Endothelial cell of umbilical vein (primary cell): ENCODE data around the gene LPP. TPM values are rescaled to one million over a fixed set of nuclear protein-coding genes. Genes with fewer than 3 reads are reported as not detected.

Source experiments
- BruUV-seq: library from RNA; stranded (reverse); fragments of 400-500 nt; replicated peaks from 2 replicates; lab custom pipeline; 2021; lab: Mats Ljungman, UMichigan
- CTCF ChIA-PET: fragments of 300-600, 350-600 bp; sonication (Branson Sonifier 250); formaldehyde crosslinking; loops from one replicate; lab custom pipeline; 2021; ENCODE audit warnings: antibody characterized with exemption, inconsistent platforms; lab: Charles Lee
- POLR2A ChIA-PET: fragments of 300-600, 350-600 bp; sonication (Branson Sonifier 250); formaldehyde crosslinking; loops from one replicate; lab custom pipeline; 2021; ENCODE audit warnings: antibody characterized with exemption, inconsistent platforms; lab: Charles Lee
- DNase-seq: peaks from one replicate; pipeline ENCODE4 v3.0.0-alpha.2; 2011; ENCODE audit warnings: low read depth, low spot score
- FAIRE-seq: peaks from 2 replicates; lab custom pipeline; 2011; peaks lifted over from hg19 to GRCh38; lab: Jason Lieb, UNC
- H2AFZ ChIP-seq: 2 replicates; pipeline ENCODE4 v1.6.0; 2012; ENCODE audit warnings: low read depth, low read length, control low read depth, inconsistent platforms
- H3K27ac ChIP-seq: 2 replicates; pipeline ENCODE4 v1.5.1; 2011; ENCODE audit warnings: low read depth, mild to moderate bottlenecking, control low read depth, low read length, moderate library complexity; ENCODE audit not compliant: insufficient read depth
- H3K27me3 ChIP-seq, 2 experiments: 2 replicates each; pipeline versions ENCODE4 v1.6.0 to v1.6.1; 2011; ENCODE audit warnings: low read length in 2 of 2, mixed read lengths in 1 of 2; ENCODE audit not compliant: control insufficient read depth in 2 of 2, insufficient read depth in 2 of 2
- H3K36me3 ChIP-seq, 2 experiments: 2 replicates in 1 of 2; 3 replicates in 1 of 2; pipeline ENCODE4 v1.5.1; 2011; ENCODE audit warnings: low read length in 2 of 2, mild to moderate bottlenecking in 1 of 2, moderate library complexity in 1 of 2; ENCODE audit not compliant: control insufficient read depth in 2 of 2, insufficient read depth in 2 of 2; ENCODE audit errors: extremely low read depth in 1 of 2
- H3K4me1 ChIP-seq: 3 replicates; pipeline ENCODE4 v1.5.1; 2011; ENCODE audit warnings: mild to moderate bottlenecking, low read length; ENCODE audit not compliant: control insufficient read depth, insufficient read depth; ENCODE audit errors: extremely low read depth
- H3K4me2 ChIP-seq: 2 replicates; pipeline ENCODE4 v1.6.1; 2011; ENCODE audit warnings: low read length, control low read depth, mixed read lengths; ENCODE audit not compliant: insufficient read depth
- H3K4me3 ChIP-seq, 3 experiments: fragments of 200-600 bp in 1 of 3; sonication (generic), shearing (Covaris generic) in 1 of 3; replicated peaks in 1 of 3; 2 replicates each; pipeline ENCODE4 v1.5.1; 2011 to 2016; ENCODE audit warnings: control low read depth in 3 of 3, low read length in 3 of 3, mild to moderate bottlenecking in 2 of 3, inconsistent platforms in 1 of 3, low read depth in 1 of 3, moderate library complexity in 1 of 3; ENCODE audit not compliant: insufficient read depth in 1 of 3
- H3K79me2 ChIP-seq: 2 replicates; pipeline ENCODE4 v1.6.0; 2012; ENCODE audit warnings: low read length, inconsistent platforms; ENCODE audit not compliant: control insufficient read depth, insufficient read depth
- H3K9ac ChIP-seq: replicated peaks from 2 replicates; pipeline ENCODE3; 2011; ENCODE audit warnings: low read length, control low read depth; ENCODE audit not compliant: insufficient read depth; ENCODE audit errors: extremely low read depth
- H3K9me1 ChIP-seq: replicated peaks from 3 replicates; pipeline ENCODE4 v1.6.0; 2011; ENCODE audit warnings: mild to moderate bottlenecking, low read length; ENCODE audit not compliant: control insufficient read depth, insufficient read depth; ENCODE audit errors: extremely low read depth
- H3K9me3 ChIP-seq: replicated peaks from 2 replicates; pipeline ENCODE4 v1.5.1; 2012; ENCODE audit warnings: low read length, inconsistent platforms; ENCODE audit not compliant: control insufficient read depth, insufficient read depth
- H4K20me1 ChIP-seq: replicated peaks from 2 replicates; pipeline ENCODE3; 2011; ENCODE audit warnings: mild to moderate bottlenecking, low read length; ENCODE audit not compliant: control insufficient read depth, insufficient read depth; ENCODE audit errors: extremely low read depth
- CTCF ChIP-seq, 2 donors: IDR thresholded peaks; 1 replicate in 1 of 2; 2 replicates in 1 of 2; pipeline ENCODE4 v1.5.1; 2011; ENCODE audit warnings: low read length in 2 of 2, mild to moderate bottlenecking in 2 of 2, moderate library complexity in 2 of 2, control low read depth in 1 of 2, inconsistent platforms in 1 of 2, low read depth in 1 of 2; ENCODE audit not compliant: insufficient read depth in 1 of 2; ENCODE audit errors: extremely low read depth in 1 of 2
- EZH2 ChIP-seq: IDR thresholded peaks from 2 replicates; pipeline ENCODE4 v1.6.1; 2012; ENCODE audit warnings: borderline replicate concordance, low read depth, mild to moderate bottlenecking, moderate library complexity, low read length, inconsistent platforms; ENCODE audit not compliant: severe bottlenecking
- FOS ChIP-seq: IDR thresholded peaks from 2 replicates; pipeline ENCODE4 v1.6.1; 2011; ENCODE audit warnings: mild to moderate bottlenecking, low read length, moderate library complexity, borderline replicate concordance; ENCODE audit not compliant: insufficient read depth
- GATA2 ChIP-seq: IDR thresholded peaks from 2 replicates; pipeline ENCODE4 v1.7.0; 2011; ENCODE audit warnings: low read depth, mild to moderate bottlenecking, moderate library complexity, mixed read lengths, low read length; ENCODE audit not compliant: insufficient read length, insufficient read depth
- JUN ChIP-seq: IDR thresholded peaks from 2 replicates; pipeline ENCODE4 v1.6.1; 2011; ENCODE audit warnings: borderline replicate concordance, low read depth; ENCODE audit not compliant: insufficient read length, insufficient read depth
- MAX ChIP-seq: IDR thresholded peaks from 2 replicates; pipeline ENCODE4 v1.6.1; 2011; ENCODE audit not compliant: insufficient read depth, insufficient read length
- MYC ChIP-seq: IDR thresholded peaks from one replicate; pipeline ENCODE4 v1.6.1; 2011; ENCODE audit warnings: mild to moderate bottlenecking, low read depth, low read length
- POLR2A ChIP-seq: IDR thresholded peaks from 2 replicates; pipeline ENCODE4 v1.6.1; 2012; ENCODE audit warnings: low read depth, mild to moderate bottlenecking, control low read depth, low read length
- POLR2AphosphoS5 ChIP-seq: IDR thresholded peaks from 2 replicates; pipeline ENCODE4 v1.6.1; 2012; ENCODE audit warnings: low read depth, mild to moderate bottlenecking, control low read depth, low read length, moderate library complexity; ENCODE audit not compliant: insufficient read depth
- dilution Hi-C: fragments of 300-500 bp; cut with MboI; formaldehyde crosslinking; loops from one replicate; pipeline ENCODE4 v1.15.0; 2019; ENCODE audit warnings: low sequenced_read_pairs; ENCODE audit not compliant: extremely low pct_ligation_motif_present
- intact Hi-C: fragments of 100-400 bp; cut with micrococcal nuclease; formaldehyde crosslinking; loops from one replicate; pipeline ENCODE4 v1.10.0; 2022
- polyA plus RNA-seq, 4 experiments: library from polyadenylated mRNA; depleted of rRNA in 3 of 4; stranded (reverse) in 3 of 4; unstranded in 1 of 4; fragments of >200 nt; gene quantifications; 2 replicates each; pipeline versions ENCODE4 v1.2.1 to v1.2.3, GENCODE V29; 2011 to 2012; ENCODE audit warnings: missing spikeins in 1 of 4
- total RNA-seq: library from RNA; stranded (reverse); gene quantifications from 2 replicates; pipeline ENCODE4 v1.2.3, GENCODE V29; 2021

LPP gene
- total and polyA plus RNA-seq, 2 donors (not counting 3 experiments of a cell fraction or from before 2014, with no cell fraction given) = 16.9 to 153 TPM

DNA sequence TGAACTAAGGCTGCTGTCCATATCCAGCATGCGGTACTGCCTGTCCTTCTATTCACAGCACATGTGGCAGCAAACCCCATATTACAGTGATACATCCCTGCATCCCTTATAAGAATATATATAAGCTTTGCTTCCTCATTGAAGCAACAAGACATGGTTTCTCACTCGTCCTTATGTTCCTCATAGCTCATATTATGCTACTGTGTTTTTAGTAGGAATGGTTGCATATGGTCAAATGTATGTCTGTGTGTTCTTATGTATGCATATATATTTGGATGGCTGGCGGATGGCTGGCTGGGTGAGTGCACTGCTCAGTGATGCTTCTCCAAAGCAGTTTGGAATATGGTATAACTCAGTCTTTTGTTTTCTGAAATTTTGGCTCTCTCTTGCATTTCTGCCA, 254.9 kb downstream of the LPP start:
- dilution Hi-C loops (no loop called here), intact Hi-C loops (no loop called here)
- no peaks in the 10 kb centered on the region for H3K27me3 ChIP-seq
- no peak overlapping the region for H3K4me2 ChIP-seq
- BruUV-seq = no TSS peak
- peaks cover 0 to 7% of the 10 kb centered on the region in 2 experiments for H3K36me3 ChIP-seq
- ChIA-PET POLR2A (no interaction called here), CTCF (interaction anchor here (1.5 kb wide), 1 partner anchor 10 kb away, joined by 3 read pairs; no protein-coding TSS in a partner anchor)
- H2AFZ ChIP-seq = no peak overlapping the region
- no peak overlapping the region for H3K4me3 ChIP-seq
- H3K27ac ChIP-seq = no peak overlapping the region
- H3K79me2 ChIP-seq = peaks cover 2% of the 10 kb centered on the region
- TF ChIP-seq MAX (no peak), JUN (no peak), POLR2A (no peak), MYC (no peak), FOS (no peak), EZH2 (no peak), POLR2AphosphoS5 (no peak), CTCF (IDR thresholded peaks at IDR 0.05; ENCODE audit: extremely low read depth in 1 of 2, insufficient read depth in 1 of 2, low read depth in 1 of 2, low read length in 2 of 2) (no peak), GATA2 (no peak)
- peaks cover 3% of the 10 kb centered on the region for H3K9me1 ChIP-seq
- no peaks in the 10 kb centered on the region for H3K4me1 ChIP-seq
- no peak for DNase-seq
- no peak for FAIRE-seq
- no peak overlapping the region for H3K9ac ChIP-seq
- H4K20me1 ChIP-seq = no peaks in the 10 kb centered on the region
- no peaks in the 10 kb centered on the region for H3K9me3 ChIP-seq
